COLO668 (cell line): ENCODE data around the gene SALL3.
"Not testable (repeated sequence)": the region's sequence is repeated elsewhere in the genome, so short reads cannot be mapped to it uniquely, and the experiment has no call there.

Source experiments
- DNase-seq: peaks from one replicate; lab custom pipeline; 2025; ENCODE audit not compliant: unreplicated experiment; lab: John Stamatoyannopoulos, UW

The SALL3 gene

GRCh38 chr18:78979730-78980278 is at the start of gene SALL3:
Gene SALL3, plus strand, starts transcription at chr18:78979818. Its CDS starts 457 bp downstream, at chr18:78980275.
- DNase-seq: peak; percentile 74

- no peak for DNase-seq
These were observed 47.3 kb upstream of the SALL3 start for GRCh38 chr18:78932281-78932680.

GRCh38 chr18:78934003-78934402 is 45.6 kb upstream of the SALL3 start:
- no peak for DNase-seq

GRCh38 chr18:78934551-78935225 is 44.9 kb upstream of the SALL3 start:
- no peak for DNase-seq

- no peak for DNase-seq
These were observed 44.2 kb upstream of the SALL3 start for GRCh38 chr18:78935406-78935805.

GRCh38 chr18:78936251-78937005 is 43.2 kb upstream of the SALL3 start:
- DNase-seq: no peak

GRCh38 chr18:78937166-78937565 is 42.5 kb upstream of the SALL3 start:
- no peak for DNase-seq

GRCh38 chr18:78939105-78939504 is 40.5 kb upstream of the SALL3 start:
- no peak for DNase-seq

GRCh38 chr18:78939734-78940494 is 39.7 kb upstream of the SALL3 start:
- no peak for DNase-seq

GRCh38 chr18:78942236-78942635 is 37.4 kb upstream of the SALL3 start:
- not testable (repeated sequence) for DNase-seq

- no peak for DNase-seq
These were observed 34.0 kb upstream of the SALL3 start for GRCh38 chr18:78945628-78946027.

- no peak for DNase-seq
These were observed 32.3 kb upstream of the SALL3 start for GRCh38 chr18:78947291-78947690.

GRCh38 chr18:78948221-78948620 is 31.4 kb upstream of the SALL3 start:
- no peak for DNase-seq

- DNase-seq: no peak
These were observed 30.9 kb upstream of the SALL3 start for GRCh38 chr18:78948707-78949106.

GRCh38 chr18:78949216-78949615 is 30.4 kb upstream of the SALL3 start:
- no peak for DNase-seq

- no peak for DNase-seq
These were observed 29.2 kb upstream of the SALL3 start for GRCh38 chr18:78950386-78950785.

GRCh38 chr18:78953566-78953965 is 26.1 kb upstream of the SALL3 start:
- no peak for DNase-seq

GRCh38 chr18:78955051-78955450 is 24.6 kb upstream of the SALL3 start:
- no peak for DNase-seq

- DNase-seq: no peak
These were observed 22.5 kb upstream of the SALL3 start for GRCh38 chr18:78957140-78957539.

- no peak for DNase-seq
These were observed 18.9 kb upstream of the SALL3 start for GRCh38 chr18:78960709-78961108.

- no peak for DNase-seq
These were observed 17.5 kb upstream of the SALL3 start for GRCh38 chr18:78962098-78962497.
